Measurements from ENCODE around the gene NMUR2.

The NMUR2 gene

DNA sequence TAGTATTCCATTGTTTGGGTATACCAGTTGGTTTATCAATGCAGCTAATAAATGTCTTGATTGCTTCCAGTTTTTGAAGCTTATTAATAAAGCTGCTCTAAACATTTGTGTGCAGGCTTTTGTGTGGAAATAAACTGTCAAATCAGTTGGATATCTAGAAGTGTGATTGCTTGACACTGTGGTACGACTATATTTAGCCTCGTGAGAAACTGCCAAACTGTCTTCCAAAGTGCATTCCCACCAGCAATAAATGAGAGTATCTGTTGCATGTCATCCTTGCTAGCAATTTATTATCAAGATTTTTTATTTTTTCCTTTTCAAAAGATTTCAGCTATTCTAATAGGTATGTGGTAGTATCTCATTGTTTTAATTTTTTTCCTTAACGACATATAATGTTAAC is 37.5 kb downstream of the NMUR2 start:
- no peak for DNase-seq

DNA sequence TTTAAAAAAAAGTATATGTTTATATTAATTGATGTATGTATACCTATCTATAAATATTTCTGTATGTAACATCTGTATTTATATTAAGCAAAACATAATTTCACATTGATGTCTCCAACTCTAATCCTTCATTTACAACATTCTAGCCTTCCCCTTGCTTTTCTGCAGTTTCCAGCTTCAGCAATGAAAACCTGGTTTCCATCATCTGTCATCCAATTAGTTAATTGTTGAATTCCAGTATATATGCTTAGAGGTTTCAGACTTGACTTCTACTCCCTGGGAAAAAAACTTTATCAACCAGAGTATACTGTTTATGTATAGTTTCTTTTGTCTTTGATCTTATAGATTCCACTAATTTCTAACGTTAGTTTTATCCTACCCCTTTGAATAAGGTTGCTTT is 38.4 kb downstream of the NMUR2 start:
- no peak for DNase-seq

DNA sequence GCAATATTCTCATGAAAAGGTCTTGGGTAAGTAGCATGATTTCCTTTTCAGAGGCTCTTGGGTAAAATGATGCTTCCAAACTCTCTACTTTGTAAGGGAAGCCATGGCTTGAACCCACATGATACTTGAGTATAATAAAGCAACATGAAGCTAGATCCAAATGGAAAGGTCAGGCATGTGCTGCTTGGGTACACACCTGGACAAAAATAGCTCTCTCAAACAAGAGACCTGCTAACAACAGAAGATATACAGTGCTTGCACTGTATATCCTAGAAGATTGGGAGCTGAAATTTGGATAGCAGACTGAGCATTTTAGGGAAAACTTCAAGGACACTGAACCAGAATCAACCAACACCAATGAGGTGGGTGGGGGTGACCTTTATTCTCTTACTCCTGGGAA is 40.2 kb downstream of the NMUR2 start:
- DNase-seq: no peak

DNA sequence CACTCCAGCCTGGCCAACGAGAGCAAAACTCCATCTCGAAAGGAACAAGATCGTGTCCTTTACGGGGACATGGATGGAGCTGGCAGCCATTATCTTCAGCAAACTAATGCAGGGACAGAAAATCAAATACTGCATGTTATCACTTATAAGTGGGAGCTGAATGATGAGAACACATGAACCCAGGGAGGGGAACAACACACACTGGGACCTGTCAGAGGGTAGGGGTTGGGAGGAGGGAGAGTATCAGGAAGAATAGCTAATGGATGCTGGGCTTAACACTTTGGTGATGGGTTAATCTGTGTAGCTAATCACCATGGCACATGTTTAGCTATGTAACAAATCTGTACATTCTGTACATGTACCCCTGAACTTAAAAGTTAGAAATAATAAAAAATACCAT is 40.9 kb downstream of the NMUR2 start:
- no peak for DNase-seq

DNA sequence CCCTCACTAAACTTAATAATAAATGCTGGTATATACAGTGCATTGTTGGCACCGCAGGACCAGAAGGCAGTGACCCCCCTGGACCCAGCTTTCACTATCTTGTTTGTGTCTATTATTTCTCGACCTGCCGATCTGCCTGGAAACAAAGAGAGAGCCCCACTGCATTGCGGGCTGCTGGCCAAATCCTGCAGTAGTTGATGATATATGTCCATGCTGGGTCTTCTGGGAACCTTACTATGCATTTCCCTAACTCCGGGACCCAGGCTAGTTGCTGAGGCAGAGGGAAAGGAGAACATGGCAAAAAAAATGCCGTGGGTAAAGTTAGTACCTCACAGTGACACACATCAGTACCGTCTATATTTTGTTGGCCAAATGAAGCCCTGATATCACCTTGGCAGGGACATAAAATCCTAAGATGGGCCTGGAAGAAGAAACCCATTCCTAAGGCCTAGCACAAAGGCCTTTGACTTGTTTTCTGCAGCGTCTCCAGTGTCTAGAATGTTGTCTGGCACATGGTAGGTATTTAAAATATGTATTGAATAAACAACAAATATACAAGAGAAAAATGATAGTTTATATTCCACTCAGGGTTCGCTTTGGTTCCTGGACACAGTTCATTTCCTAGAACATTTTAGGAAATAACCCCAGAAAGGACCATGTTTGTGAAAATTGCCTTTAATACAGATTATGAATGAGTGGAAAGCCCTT is 46.1 kb downstream of the NMUR2 start:
- no peak for DNase-seq

DNA sequence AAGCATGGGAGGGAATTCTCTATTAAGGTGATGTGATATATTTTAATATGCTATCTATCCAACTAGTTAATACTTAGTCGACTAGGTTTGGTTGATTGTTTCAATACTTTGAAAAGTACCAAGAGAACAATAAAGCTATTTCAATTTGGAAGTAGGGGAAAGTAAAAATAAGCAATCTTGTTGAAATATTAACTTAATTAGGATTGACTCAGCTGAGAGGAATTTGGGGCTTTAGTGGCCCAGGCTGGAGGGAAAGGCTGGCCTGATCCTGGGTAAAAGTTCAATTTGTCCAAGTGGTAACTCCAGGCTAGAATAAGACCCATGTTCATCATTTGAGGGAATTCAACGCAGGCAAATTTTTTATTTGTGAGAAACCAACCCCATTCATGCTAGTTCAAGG is 48.6 kb downstream of the NMUR2 start:
- no peak for DNase-seq

DNA sequence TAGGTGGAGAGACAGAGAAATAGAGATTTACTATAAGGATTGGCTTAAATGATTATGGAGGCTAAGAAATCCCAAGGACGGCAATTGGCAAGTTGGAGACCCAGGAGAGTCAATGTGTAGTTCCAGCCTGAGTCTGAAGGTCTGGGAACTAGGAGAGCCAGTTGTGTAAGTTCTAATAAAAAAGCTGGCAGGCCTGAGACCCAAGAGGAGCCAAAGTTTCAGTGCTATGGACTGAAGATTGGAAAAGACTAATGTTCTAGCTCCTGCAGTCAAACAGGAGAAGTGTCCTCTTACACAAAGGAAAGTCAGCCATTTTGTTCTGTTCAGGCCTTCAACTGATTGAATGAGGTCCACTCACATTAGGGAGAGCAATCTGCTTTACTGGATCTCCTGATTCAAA is 50.0 kb downstream of the NMUR2 start:
- DNase-seq: no peak

DNA sequence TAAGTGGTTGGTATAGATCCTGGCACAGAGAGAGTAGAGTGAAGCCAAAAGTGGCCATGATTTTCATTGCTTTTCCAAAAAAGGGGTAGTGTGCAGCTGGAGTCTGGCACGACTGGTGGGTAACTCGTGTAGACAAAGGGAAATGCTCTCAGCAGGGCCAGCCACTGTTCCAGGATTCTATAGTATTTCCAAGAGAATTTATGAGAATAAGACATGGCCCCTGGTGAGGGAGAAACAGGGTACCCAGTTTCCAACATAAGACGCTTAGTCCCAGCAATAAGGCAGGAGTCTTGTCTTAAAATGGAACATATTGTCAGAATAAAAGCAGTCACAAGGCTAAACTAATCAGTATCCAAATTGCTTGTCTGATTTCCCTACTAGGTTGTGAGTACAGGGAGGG is 52.1 kb downstream of the NMUR2 start:
- no peak for DNase-seq

DNA sequence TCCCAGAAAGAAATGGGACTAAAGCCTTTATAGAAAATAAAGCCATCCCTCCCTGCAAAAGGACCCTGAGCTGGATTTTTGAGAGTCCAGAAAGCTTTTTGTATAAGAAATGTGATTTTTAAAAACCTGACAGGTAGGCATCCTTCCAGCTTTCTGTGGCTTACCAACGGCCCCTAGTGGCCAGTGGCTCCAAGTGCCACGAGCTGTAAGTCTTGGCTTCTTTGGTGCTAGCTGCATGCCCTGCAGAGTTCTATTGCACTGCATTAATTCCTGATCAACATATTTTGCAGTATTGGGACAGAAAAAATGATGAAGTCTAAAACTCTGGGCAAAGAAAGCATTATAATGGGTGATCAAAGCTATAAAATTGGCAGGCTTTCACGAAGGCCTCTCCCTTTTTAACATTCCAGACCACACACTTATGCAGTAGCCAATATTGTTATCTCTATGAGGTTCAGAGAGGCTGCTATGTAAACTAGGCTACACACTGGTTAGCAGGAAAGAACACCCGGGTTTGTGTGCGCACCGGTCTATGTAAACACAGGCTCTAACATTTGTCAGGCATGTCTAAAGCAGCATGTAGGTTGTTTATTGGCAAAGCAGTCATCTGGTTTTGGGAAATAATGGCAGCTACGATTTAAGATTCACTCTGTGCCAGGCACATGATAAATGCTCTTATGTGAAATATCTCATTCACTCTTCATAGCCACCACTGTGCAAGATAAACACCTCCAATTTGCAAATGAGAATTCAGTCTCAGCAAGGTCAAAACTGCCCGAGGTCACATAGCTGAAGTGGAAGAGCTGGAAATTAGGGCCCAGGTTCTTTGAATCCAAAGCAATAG is 55.2 kb downstream of the NMUR2 start:
- peak; percentile 69 for DNase-seq
